ENCODE measurements around the gene GXYLT1.
"Not testable (repeated sequence)": the region's sequence is repeated elsewhere in the genome, so short reads cannot be mapped to it uniquely, and the experiment has no call there.

GXYLT1 gene

GRCh38 chr12:42119085-42119633, 25.5 kb downstream of the GXYLT1 start:
- peaks cover 14% of the 10 kb centered on the region for H3K36me3 ChIP-seq (ENCODE audit: insufficient read depth, low read depth, low read length)
- no peak overlapping the region for H3K4me3 ChIP-seq (ENCODE audit: low read length)
- no peaks in the 10 kb centered on the region for H3K27me3 ChIP-seq (ENCODE audit: insufficient read depth, low read length)
- no peak overlapping the region for H3K9ac ChIP-seq (ENCODE audit: low read depth, low read length)
- no peaks in the 10 kb centered on the region for H3K4me1 ChIP-seq (ENCODE audit: insufficient read depth, low read length)
- no peaks in the 10 kb centered on the region for H3K9me3 ChIP-seq (ENCODE audit: insufficient read depth, low read depth, low read length)
- no peak overlapping the region for H3K27ac ChIP-seq (ENCODE audit: low read length)

- no peak overlapping the region for H3K27ac ChIP-seq (ENCODE audit: low read length)
- H3K36me3 ChIP-seq (ENCODE audit: insufficient read depth, low read depth, low read length), result peaks cover 14% of the 10 kb centered on the region
- H3K4me1 ChIP-seq (ENCODE audit: insufficient read depth, low read length), result no peaks in the 10 kb centered on the region
- H3K4me3 ChIP-seq (ENCODE audit: low read length), result no peak overlapping the region
- H3K9ac ChIP-seq (ENCODE audit: low read depth, low read length), result no peak overlapping the region
- no peaks in the 10 kb centered on the region for H3K9me3 ChIP-seq (ENCODE audit: insufficient read depth, low read depth, low read length)
- H3K27me3 ChIP-seq (ENCODE audit: insufficient read depth, low read length), result no peaks in the 10 kb centered on the region
Measured at GRCh38 chr12:42118136-42118879, 26.4 kb downstream of the GXYLT1 start.

GRCh38 chr12:42109031-42109430, 35.6 kb downstream of the GXYLT1 start:
- Histone ChIP-seq H3K4me3 (ENCODE audit: low read length) (no peak overlapping the region), H3K9me3 (ENCODE audit: insufficient read depth, low read depth, low read length) (peaks cover 18% of the 10 kb centered on the region), H3K27me3 (ENCODE audit: insufficient read depth, low read length) (no peaks in the 10 kb centered on the region), H3K4me1 (ENCODE audit: insufficient read depth, low read length) (no peaks in the 10 kb centered on the region), H3K36me3 (ENCODE audit: insufficient read depth, low read depth, low read length) (peaks cover 17% of the 10 kb centered on the region; the same call in 1 of the 2 replicates), H3K27ac (ENCODE audit: low read length) (no peak overlapping the region), H3K9ac (ENCODE audit: low read depth, low read length) (no peak overlapping the region)

GRCh38 chr12:42106791-42107190, 37.9 kb downstream of the GXYLT1 start:
- Histone ChIP-seq H3K36me3 (ENCODE audit: insufficient read depth, low read depth, low read length) (peaks cover 17% of the 10 kb centered on the region; the same call in 1 of the 2 replicates), H3K9me3 (ENCODE audit: insufficient read depth, low read depth, low read length) (peaks cover 17% of the 10 kb centered on the region)
- not testable (repeated sequence) for H3K27ac ChIP-seq (ENCODE audit: low read length); H3K27me3 ChIP-seq (ENCODE audit: insufficient read depth, low read length); H3K4me1 ChIP-seq (ENCODE audit: insufficient read depth, low read length); H3K9ac ChIP-seq (ENCODE audit: low read depth, low read length); H3K4me3 ChIP-seq (ENCODE audit: low read length)

GRCh38 chr12:42104784-42105183, 39.9 kb downstream of the GXYLT1 start:
- H3K9ac ChIP-seq (ENCODE audit: low read depth, low read length), result no peak overlapping the region
- H3K36me3 ChIP-seq (ENCODE audit: insufficient read depth, low read depth, low read length), result peaks cover 7% of the 10 kb centered on the region; the same call in 1 of the 2 replicates
- no peaks in the 10 kb centered on the region for H3K9me3 ChIP-seq (ENCODE audit: insufficient read depth, low read depth, low read length)
- H3K27ac ChIP-seq (ENCODE audit: low read length), result no peak overlapping the region
- H3K4me1 ChIP-seq (ENCODE audit: insufficient read depth, low read length), result no peaks in the 10 kb centered on the region
- no peak overlapping the region for H3K4me3 ChIP-seq (ENCODE audit: low read length)
- H3K27me3 ChIP-seq (ENCODE audit: insufficient read depth, low read length), result no peaks in the 10 kb centered on the region

GRCh38 chr12:42104087-42104486, 40.6 kb downstream of the GXYLT1 start:
- Histone ChIP-seq H3K9me3 (ENCODE audit: insufficient read depth, low read depth, low read length) (no peaks in the 10 kb centered on the region), H3K36me3 (ENCODE audit: insufficient read depth, low read depth, low read length) (0 out of 2 replicates have a peak, but pooled peaks cover 4% of the 10 kb centered on the region), H3K27ac (ENCODE audit: low read length) (no peak overlapping the region), H3K4me3 (ENCODE audit: low read length) (no peak overlapping the region), H3K27me3 (ENCODE audit: insufficient read depth, low read length) (no peaks in the 10 kb centered on the region), H3K4me1 (ENCODE audit: insufficient read depth, low read length) (no peaks in the 10 kb centered on the region), H3K9ac (ENCODE audit: low read depth, low read length) (no peak overlapping the region)

- H3K9ac ChIP-seq (ENCODE audit: low read depth, low read length), result no peak overlapping the region
Measured at GRCh38 chr12:42103155-42103554, 41.5 kb downstream of the GXYLT1 start.

GRCh38 chr12:42102720-42103119, 42.0 kb downstream of the GXYLT1 start:
- no peak overlapping the region for H3K9ac ChIP-seq (ENCODE audit: low read depth, low read length)
- no peak overlapping the region for H3K27ac ChIP-seq (ENCODE audit: low read length)
- H3K36me3 ChIP-seq (ENCODE audit: insufficient read depth, low read depth, low read length), result 0 out of 2 replicates have a peak, but pooled peaks cover 4% of the 10 kb centered on the region
- H3K4me1 ChIP-seq (ENCODE audit: insufficient read depth, low read length), result no peaks in the 10 kb centered on the region
- no peaks in the 10 kb centered on the region for H3K9me3 ChIP-seq (ENCODE audit: insufficient read depth, low read depth, low read length)
- no peaks in the 10 kb centered on the region for H3K27me3 ChIP-seq (ENCODE audit: insufficient read depth, low read length)
- no peak overlapping the region for H3K4me3 ChIP-seq (ENCODE audit: low read length)

More at GRCh38 chr12:42103155-42103554, 41.5 kb downstream of the GXYLT1 start:
- H3K27ac ChIP-seq (ENCODE audit: low read length), result no peak overlapping the region
- H3K27me3 ChIP-seq (ENCODE audit: insufficient read depth, low read length), result no peaks in the 10 kb centered on the region
- H3K9me3 ChIP-seq (ENCODE audit: insufficient read depth, low read depth, low read length), result no peaks in the 10 kb centered on the region
- no peak overlapping the region for H3K4me3 ChIP-seq (ENCODE audit: low read length)
- 0 out of 2 replicates have a peak, but pooled peaks cover 4% of the 10 kb centered on the region for H3K36me3 ChIP-seq (ENCODE audit: insufficient read depth, low read depth, low read length)
- no peaks in the 10 kb centered on the region for H3K4me1 ChIP-seq (ENCODE audit: insufficient read depth, low read length)

GRCh38 chr12:42099433-42099832, 45.2 kb downstream of the GXYLT1 start:
- peaks cover 21% of the 10 kb centered on the region for H3K36me3 ChIP-seq (ENCODE audit: insufficient read depth, low read depth, low read length)
- H3K27me3 ChIP-seq (ENCODE audit: insufficient read depth, low read length), result no peaks in the 10 kb centered on the region
- no peak overlapping the region for H3K27ac ChIP-seq (ENCODE audit: low read length)
- no peak overlapping the region for H3K4me3 ChIP-seq (ENCODE audit: low read length)
- no peak overlapping the region for H3K9ac ChIP-seq (ENCODE audit: low read depth, low read length)
- H3K9me3 ChIP-seq (ENCODE audit: insufficient read depth, low read depth, low read length), result no peaks in the 10 kb centered on the region
- no peaks in the 10 kb centered on the region for H3K4me1 ChIP-seq (ENCODE audit: insufficient read depth, low read length)

- no peaks in the 10 kb centered on the region for H3K27me3 ChIP-seq (ENCODE audit: insufficient read depth, low read length)
- no peak overlapping the region for H3K9ac ChIP-seq (ENCODE audit: low read depth, low read length)
- no peak overlapping the region for H3K4me3 ChIP-seq (ENCODE audit: low read length)
- no peak overlapping the region for H3K27ac ChIP-seq (ENCODE audit: low read length)
- H3K9me3 ChIP-seq (ENCODE audit: insufficient read depth, low read depth, low read length), result no peaks in the 10 kb centered on the region
- H3K36me3 ChIP-seq (ENCODE audit: insufficient read depth, low read depth, low read length), result peaks cover 21% of the 10 kb centered on the region
- no peaks in the 10 kb centered on the region for H3K4me1 ChIP-seq (ENCODE audit: insufficient read depth, low read length)
Measured at GRCh38 chr12:42097971-42098370, 46.7 kb downstream of the GXYLT1 start.

- Histone ChIP-seq H3K9ac (ENCODE audit: low read depth, low read length) (no peak overlapping the region), H3K36me3 (ENCODE audit: insufficient read depth, low read depth, low read length) (peaks cover 21% of the 10 kb centered on the region), H3K27me3 (ENCODE audit: insufficient read depth, low read length) (no peaks in the 10 kb centered on the region), H3K27ac (ENCODE audit: low read length) (no peak overlapping the region), H3K4me1 (ENCODE audit: insufficient read depth, low read length) (peaks cover 5% of the 10 kb centered on the region; the same call in 1 of the 2 replicates), H3K4me3 (ENCODE audit: low read length) (no peak overlapping the region), H3K9me3 (ENCODE audit: insufficient read depth, low read depth, low read length) (no peaks in the 10 kb centered on the region)
Measured at GRCh38 chr12:42094277-42094676, 50.4 kb downstream of the GXYLT1 start.

- H3K4me3 ChIP-seq (ENCODE audit: low read length), result no peak overlapping the region
- no peak overlapping the region for H3K27ac ChIP-seq (ENCODE audit: low read length)
- peaks cover 9% of the 10 kb centered on the region for H3K4me1 ChIP-seq (ENCODE audit: insufficient read depth, low read length)
- no peaks in the 10 kb centered on the region for H3K27me3 ChIP-seq (ENCODE audit: insufficient read depth, low read length)
- H3K36me3 ChIP-seq (ENCODE audit: insufficient read depth, low read depth, low read length), result peaks cover 20% of the 10 kb centered on the region
- H3K9ac ChIP-seq (ENCODE audit: low read depth, low read length), result no peak overlapping the region
- no peaks in the 10 kb centered on the region for H3K9me3 ChIP-seq (ENCODE audit: insufficient read depth, low read depth, low read length)
Measured at GRCh38 chr12:42091769-42092168, 52.9 kb downstream of the GXYLT1 start.
